T-helper 1 cell treated with Interleukin-12 subunit alpha and Interleukin-12 subunit beta and Interleukin-4 antibody, amounts not matched to agents 30 μg/mL and 1 μg/mL, for 36 hours (primary cell): ENCODE results near the gene ADCY5.
"Not testable (repeated sequence)": the region's sequence is repeated elsewhere in the genome, so short reads cannot be mapped to it uniquely, and the experiment has no call there.

Source experiments
- H3K27ac Mint-ChIP-seq: one replicate; pipeline ENCODE4 v1.8.0; 2021; ENCODE audit warnings: mild to moderate bottlenecking, mixed read lengths
- H3K27me3 Mint-ChIP-seq: one replicate; pipeline ENCODE4 v1.8.0; 2021; ENCODE audit warnings: low read depth, mixed read lengths
- H3K36me3 Mint-ChIP-seq: one replicate; pipeline ENCODE4 v1.8.0; 2021; ENCODE audit warnings: low read depth, mixed read lengths
- H3K4me1 Mint-ChIP-seq: one replicate; pipeline ENCODE4 v1.8.0; 2021; ENCODE audit warnings: low read depth, mixed read lengths
- H3K4me3 Mint-ChIP-seq: one replicate; pipeline ENCODE4 v1.8.0; 2021; ENCODE audit warnings: mild to moderate bottlenecking, moderate library complexity, mixed read lengths
- H3K9me3 Mint-ChIP-seq: one replicate; pipeline ENCODE4 v1.8.0; 2021; ENCODE audit warnings: mixed read lengths

ADCY5 gene

GRCh38 chr3:123448536-123449101 lies at the start of gene ADCY5:
TSS of gene ADCY5 (minus strand) at chr3:123449090. CDS start at chr3:123448545, 545 bp downstream.
- Mint-ChIP-seq H3K36me3 (peaks cover 1% of the 10 kb centered on the region), H3K4me3 (no peak within 1 kb of the TSS), H3K9me3 (no peaks in the 10 kb centered on the region), H3K27ac (no peak within 1 kb of the TSS), H3K27me3 (peaks cover 64% of the 10 kb centered on the region), H3K4me1 (peaks cover 2% of the 10 kb centered on the region)

- Mint-ChIP-seq H3K36me3 (no peaks in the 10 kb centered on the region), H3K4me3 (no peak overlapping the region), H3K27ac (no peak overlapping the region), H3K9me3 (no peaks in the 10 kb centered on the region), H3K27me3 (no peaks in the 10 kb centered on the region), H3K4me1 (no peaks in the 10 kb centered on the region)
Observed at GRCh38 chr3:123493912-123494311, 45.0 kb upstream of the ADCY5 start.

- Mint-ChIP-seq H3K27ac (no peak overlapping the region), H3K4me1 (no peaks in the 10 kb centered on the region), H3K36me3 (no peaks in the 10 kb centered on the region), H3K9me3 (no peaks in the 10 kb centered on the region), H3K27me3 (no peaks in the 10 kb centered on the region), H3K4me3 (no peak overlapping the region)
Observed at GRCh38 chr3:123491966-123492587, 43.2 kb upstream of the ADCY5 start.

GRCh38 chr3:123489400-123490004 lies 40.6 kb upstream of the ADCY5 start:
- H3K36me3 Mint-ChIP-seq: no peaks in the 10 kb centered on the region

DNA sequence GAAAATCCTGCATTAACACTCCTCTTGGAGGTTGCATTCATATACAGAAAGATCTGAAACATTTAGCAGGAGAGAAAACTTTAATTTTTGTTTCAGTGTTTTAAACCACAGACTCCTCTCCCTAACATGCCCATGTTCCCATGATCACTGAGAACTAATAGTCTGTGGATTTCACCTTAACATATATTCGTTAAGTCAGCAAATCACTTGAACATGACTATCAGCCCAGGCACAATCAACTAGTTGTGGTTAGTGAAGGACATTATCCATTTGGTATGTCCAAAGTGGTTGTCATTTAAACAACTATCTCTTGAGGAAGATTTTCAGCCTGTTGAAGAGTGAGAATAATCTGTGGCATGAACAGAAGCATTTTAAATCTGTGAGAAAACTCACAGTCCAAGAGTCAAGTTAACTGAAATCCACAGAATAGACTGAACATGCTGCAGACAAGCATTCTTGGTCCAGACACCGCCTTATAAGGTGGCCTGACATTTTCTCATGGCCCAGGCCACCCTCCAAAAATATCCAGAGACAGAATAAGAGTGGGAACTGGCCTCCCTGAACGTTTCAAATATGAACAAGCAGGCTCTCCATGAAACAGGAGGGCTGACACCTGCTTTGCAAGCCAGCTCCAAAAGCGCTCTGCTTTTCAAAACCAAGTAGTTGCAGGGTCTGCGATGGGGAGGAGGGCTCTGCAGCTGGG lies 39.9 kb upstream of the ADCY5 start:
- Mint-ChIP-seq H3K9me3 (no peaks in the 10 kb centered on the region), H3K27me3 (no peaks in the 10 kb centered on the region), H3K4me1 (no peaks in the 10 kb centered on the region), H3K27ac (no peak overlapping the region), H3K4me3 (no peak overlapping the region), H3K36me3 (no peaks in the 10 kb centered on the region)

More at GRCh38 chr3:123489400-123490004, 40.6 kb upstream of the ADCY5 start:
- Mint-ChIP-seq H3K4me3 (no peak overlapping the region), H3K4me1 (no peaks in the 10 kb centered on the region), H3K27ac (no peak overlapping the region), H3K27me3 (no peaks in the 10 kb centered on the region), H3K9me3 (no peaks in the 10 kb centered on the region)

GRCh38 chr3:123487063-123487462 lies 38.2 kb upstream of the ADCY5 start:
- not testable (repeated sequence) for H3K4me1 Mint-ChIP-seq, H3K27me3 Mint-ChIP-seq, H3K4me3 Mint-ChIP-seq, H3K27ac Mint-ChIP-seq, H3K36me3 Mint-ChIP-seq, H3K9me3 Mint-ChIP-seq

DNA sequence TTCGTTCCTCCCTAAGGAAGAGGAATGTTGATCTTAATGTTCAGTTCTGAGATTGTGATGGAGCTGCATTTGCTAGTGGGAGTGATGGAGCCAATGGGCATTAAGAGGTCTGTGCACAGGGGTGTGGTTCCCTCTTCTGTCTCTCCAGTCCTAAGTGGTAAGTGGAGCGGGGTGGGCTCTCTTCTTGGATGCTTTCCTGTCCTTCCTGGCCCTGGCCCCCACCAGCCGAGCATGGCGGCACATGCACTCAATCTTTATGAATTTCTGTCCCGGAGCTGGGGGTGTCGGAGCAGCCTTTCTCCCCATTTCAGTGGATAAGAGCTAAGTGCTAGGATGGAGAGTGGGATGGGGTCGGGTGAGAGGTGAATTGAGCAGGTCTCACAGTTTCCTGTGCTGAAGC lies 37.6 kb upstream of the ADCY5 start:
- no peaks in the 10 kb centered on the region for H3K9me3 Mint-ChIP-seq
- no peaks in the 10 kb centered on the region for H3K36me3 Mint-ChIP-seq
- no peak overlapping the region for H3K4me3 Mint-ChIP-seq
- no peaks in the 10 kb centered on the region for H3K27me3 Mint-ChIP-seq
- H3K4me1 Mint-ChIP-seq: no peaks in the 10 kb centered on the region
- no peak overlapping the region for H3K27ac Mint-ChIP-seq

GRCh38 chr3:123485551-123485950 lies 36.7 kb upstream of the ADCY5 start:
- peaks cover 5% of the 10 kb centered on the region for H3K27me3 Mint-ChIP-seq
- H3K27ac Mint-ChIP-seq: no peak overlapping the region
- no peak overlapping the region for H3K4me3 Mint-ChIP-seq
- no peaks in the 10 kb centered on the region for H3K4me1 Mint-ChIP-seq
- no peaks in the 10 kb centered on the region for H3K36me3 Mint-ChIP-seq
- H3K9me3 Mint-ChIP-seq: no peaks in the 10 kb centered on the region

DNA sequence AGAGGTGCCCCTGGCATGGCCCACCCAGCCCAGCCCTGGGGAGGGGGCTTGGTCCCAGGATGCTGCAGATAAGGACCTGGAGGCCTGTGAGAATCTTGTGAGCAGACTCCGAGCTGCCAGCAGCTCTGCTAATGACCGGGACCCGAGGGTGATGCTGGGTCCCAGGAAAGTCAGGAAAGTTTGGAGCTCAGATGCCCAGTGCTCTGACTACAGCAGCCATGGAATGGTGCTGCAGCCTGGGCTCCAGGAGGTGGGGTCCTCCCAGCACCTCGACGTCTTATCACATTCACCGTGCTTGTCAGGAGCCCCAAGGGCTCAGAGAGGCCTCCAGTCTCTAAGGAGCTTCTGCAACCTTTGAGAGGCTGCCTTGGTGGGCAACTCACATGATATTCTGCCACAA lies 34.3 kb upstream of the ADCY5 start:
- H3K4me3 Mint-ChIP-seq: no peak overlapping the region
- no peak overlapping the region for H3K27ac Mint-ChIP-seq
- peaks cover 6% of the 10 kb centered on the region for H3K27me3 Mint-ChIP-seq
- H3K36me3 Mint-ChIP-seq: no peaks in the 10 kb centered on the region
- H3K9me3 Mint-ChIP-seq: no peaks in the 10 kb centered on the region
- H3K4me1 Mint-ChIP-seq: no peaks in the 10 kb centered on the region

DNA sequence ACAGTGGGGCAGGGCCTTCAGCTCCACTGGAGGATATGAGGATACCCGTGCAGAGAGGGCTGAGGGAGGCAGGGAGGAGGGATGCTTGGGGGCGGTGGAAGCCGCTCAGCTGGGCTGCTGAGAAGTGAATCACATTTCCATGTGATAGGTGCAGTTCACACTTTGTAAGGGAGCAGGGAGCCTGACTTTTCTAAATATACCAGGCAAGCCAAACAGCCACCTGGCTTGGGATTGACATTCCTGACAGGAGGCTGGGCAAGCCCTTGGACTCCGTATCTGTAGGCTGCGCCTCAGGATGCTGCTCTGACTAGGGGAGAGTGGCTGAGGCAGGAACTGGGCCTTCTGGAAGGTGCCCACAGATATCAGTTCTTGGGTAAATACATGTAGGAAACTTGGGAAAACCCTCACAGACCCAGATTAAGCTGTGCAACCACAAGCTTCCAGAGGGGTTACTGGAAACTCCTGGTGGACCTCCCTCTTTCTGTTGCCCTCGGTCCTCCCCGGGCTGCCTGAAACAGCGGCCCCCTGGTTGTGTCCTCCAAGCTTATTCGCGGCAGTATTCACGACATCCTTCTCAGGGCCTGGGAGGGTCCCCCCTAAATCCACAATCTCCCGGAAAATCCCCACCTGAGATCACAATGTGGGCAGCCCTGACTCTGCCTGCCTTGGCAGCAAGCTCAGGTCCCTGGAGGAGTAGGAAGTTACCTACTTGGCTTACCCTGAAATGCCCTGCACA lies 33.0 kb upstream of the ADCY5 start:
- peaks cover 6% of the 10 kb centered on the region for H3K27me3 Mint-ChIP-seq

DNA sequence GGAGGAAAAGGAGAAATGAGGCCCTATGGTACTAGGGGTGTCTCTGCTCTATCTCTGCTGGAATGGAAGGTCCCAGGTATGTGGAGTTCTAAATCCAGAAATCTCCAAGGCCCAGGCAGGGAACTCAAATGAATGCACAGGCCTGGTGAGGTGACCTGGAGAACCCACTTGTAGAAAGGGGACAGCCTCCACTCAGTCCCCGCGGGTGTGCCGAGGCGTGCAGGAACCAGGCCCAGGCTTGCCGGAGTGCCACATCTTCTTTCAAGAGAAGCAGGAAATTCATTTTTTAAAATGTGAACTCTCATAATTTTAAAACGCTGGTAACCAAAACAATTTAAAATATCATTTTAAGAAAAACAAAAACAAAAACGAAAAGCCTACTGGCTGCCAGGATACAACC lies 32.2 kb upstream of the ADCY5 start:
- Mint-ChIP-seq H3K36me3 (no peaks in the 10 kb centered on the region), H3K27ac (no peak overlapping the region), H3K9me3 (no peaks in the 10 kb centered on the region), H3K4me3 (no peak overlapping the region), H3K27me3 (peaks cover 8% of the 10 kb centered on the region), H3K4me1 (no peaks in the 10 kb centered on the region)

More for the DNA sequence above, 33.0 kb upstream of the ADCY5 start:
- no peak overlapping the region for H3K27ac Mint-ChIP-seq
- H3K4me3 Mint-ChIP-seq: no peak overlapping the region
- no peaks in the 10 kb centered on the region for H3K4me1 Mint-ChIP-seq
- H3K9me3 Mint-ChIP-seq: no peaks in the 10 kb centered on the region
- H3K36me3 Mint-ChIP-seq: no peaks in the 10 kb centered on the region

DNA sequence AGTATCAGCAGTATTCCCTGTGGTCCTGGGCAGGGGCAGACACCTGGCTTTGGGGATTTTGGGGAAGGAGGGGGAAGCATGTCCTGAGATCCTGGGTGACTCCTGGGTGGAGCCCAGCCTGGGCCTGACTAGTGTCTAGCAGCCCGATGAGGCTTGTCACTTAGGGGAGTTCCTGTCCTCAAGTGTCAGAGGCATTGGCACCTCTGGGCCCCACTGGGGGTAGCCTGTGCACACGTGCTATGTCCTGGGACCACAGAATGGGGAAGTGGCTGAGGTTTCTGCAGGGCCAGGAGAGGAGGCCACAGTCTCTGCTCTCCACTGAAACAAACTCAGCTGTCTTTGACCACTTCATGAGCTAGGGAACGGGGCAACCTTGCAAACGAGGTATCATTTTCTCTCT lies 31.5 kb upstream of the ADCY5 start:
- Mint-ChIP-seq H3K27ac (no peak overlapping the region), H3K27me3 (peaks cover 8% of the 10 kb centered on the region), H3K4me1 (no peaks in the 10 kb centered on the region), H3K9me3 (no peaks in the 10 kb centered on the region), H3K36me3 (no peaks in the 10 kb centered on the region), H3K4me3 (no peak overlapping the region)

DNA sequence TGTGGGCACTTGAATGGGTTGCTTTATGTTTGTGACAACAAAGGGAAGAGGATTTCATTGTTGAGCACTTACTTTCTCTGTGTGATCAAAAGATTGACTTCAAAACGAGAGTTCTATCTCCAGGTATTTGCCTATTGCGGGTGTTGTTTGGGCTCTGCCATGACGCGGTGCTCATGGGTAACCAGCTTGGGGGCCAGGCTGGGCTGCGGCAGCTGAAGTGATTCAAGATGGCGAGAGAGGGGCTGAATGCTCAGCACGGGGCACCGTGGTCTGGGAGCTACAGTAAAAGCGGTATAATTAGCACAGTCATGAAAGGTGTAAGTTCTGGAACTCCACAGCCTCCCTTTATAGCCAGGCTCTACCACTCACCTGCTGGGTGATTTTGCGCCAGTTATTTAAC lies 31.0 kb upstream of the ADCY5 start:
- H3K27ac Mint-ChIP-seq: no peak overlapping the region
- H3K4me3 Mint-ChIP-seq: no peak overlapping the region
- no peaks in the 10 kb centered on the region for H3K36me3 Mint-ChIP-seq
- no peaks in the 10 kb centered on the region for H3K9me3 Mint-ChIP-seq
- peaks cover 2% of the 10 kb centered on the region for H3K4me1 Mint-ChIP-seq
- peaks cover 11% of the 10 kb centered on the region for H3K27me3 Mint-ChIP-seq

DNA sequence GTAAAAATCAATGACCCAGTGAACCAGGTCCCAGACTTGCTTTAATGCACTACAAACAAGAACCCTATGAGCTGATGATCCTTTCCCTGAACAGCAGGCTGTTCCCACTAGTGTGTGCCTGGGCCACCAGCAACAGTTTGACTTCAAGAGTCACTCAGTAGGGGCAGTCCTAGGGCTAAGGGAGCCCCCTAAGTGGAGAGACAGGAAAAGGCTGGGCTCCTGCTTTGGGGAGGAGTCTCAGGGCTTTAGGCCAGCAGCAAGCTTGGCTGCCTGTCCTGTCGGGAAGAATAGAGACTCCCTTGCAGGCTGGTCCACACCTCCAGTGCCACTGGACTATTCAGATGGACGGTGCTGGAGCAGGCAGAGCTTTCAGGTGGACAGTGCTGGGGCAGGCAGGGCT lies 29.4 kb upstream of the ADCY5 start:
- no peaks in the 10 kb centered on the region for H3K36me3 Mint-ChIP-seq
- no peak overlapping the region for H3K27ac Mint-ChIP-seq
- H3K9me3 Mint-ChIP-seq: no peaks in the 10 kb centered on the region
- H3K27me3 Mint-ChIP-seq: peaks cover 11% of the 10 kb centered on the region
- peaks cover 2% of the 10 kb centered on the region for H3K4me1 Mint-ChIP-seq
- no peak overlapping the region for H3K4me3 Mint-ChIP-seq
